Measurements from ENCODE around the gene PLAAT1. TPM values are rescaled to one million over a fixed set of nuclear protein-coding genes. Genes with fewer than 3 reads are reported as not detected.

Gene PLAAT1
- total RNA-seq, 2 donors from 2014 or later, result not detected

DNA sequence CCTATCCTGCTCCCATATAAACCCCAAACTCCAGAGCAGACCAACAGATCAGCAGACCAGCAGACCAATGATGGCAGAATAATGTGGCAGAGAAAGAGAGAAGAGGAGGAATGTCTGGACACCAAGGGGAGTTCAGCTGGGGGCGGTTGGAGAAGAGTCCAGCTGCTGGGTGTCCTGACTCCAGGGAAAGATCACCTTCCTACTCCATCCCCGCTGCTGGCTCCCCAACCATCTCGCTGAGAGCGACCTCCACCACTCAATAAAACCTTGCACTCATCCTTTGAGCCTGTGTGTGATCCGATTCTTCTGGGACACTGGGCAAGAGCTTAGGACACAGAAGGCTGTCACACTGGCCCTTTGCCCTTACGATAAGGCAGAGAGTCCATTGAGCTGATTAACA, 12.8 kb upstream of the PLAAT1 start:
- H3K9ac ChIP-seq (ENCODE audit: low read depth in 2 of 2, low read length in 2 of 2), result no peak overlapping the region
- H3K36me3 ChIP-seq, result no peaks in the 10 kb centered on the region
- no peaks in the 10 kb centered on the region for H3K4me1 ChIP-seq
- no peaks in the 10 kb centered on the region for H3K27me3 ChIP-seq
- no peak overlapping the region for H3K27ac ChIP-seq
- DNase-seq, result no peak
- TF ChIP-seq, protein P1, sequence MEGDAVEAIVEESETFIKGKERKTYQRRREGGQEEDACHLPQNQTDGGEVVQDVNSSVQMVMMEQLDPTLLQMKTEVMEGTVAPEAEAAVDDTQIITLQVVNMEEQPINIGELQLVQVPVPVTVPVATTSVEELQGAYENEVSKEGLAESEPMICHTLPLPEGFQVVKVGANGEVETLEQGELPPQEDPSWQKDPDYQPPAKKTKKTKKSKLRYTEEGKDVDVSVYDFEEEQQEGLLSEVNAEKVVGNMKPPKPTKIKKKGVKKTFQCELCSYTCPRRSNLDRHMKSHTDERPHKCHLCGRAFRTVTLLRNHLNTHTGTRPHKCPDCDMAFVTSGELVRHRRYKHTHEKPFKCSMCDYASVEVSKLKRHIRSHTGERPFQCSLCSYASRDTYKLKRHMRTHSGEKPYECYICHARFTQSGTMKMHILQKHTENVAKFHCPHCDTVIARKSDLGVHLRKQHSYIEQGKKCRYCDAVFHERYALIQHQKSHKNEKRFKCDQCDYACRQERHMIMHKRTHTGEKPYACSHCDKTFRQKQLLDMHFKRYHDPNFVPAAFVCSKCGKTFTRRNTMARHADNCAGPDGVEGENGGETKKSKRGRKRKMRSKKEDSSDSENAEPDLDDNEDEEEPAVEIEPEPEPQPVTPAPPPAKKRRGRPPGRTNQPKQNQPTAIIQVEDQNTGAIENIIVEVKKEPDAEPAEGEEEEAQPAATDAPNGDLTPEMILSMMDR (IDR thresholded peaks at IDR 0.05), result no peak
- H3K9me3 ChIP-seq, result no peaks in the 10 kb centered on the region
- H3K4me3 ChIP-seq, result no peak overlapping the region
- intact Hi-C loops (cut with DNase I), result no loop called here

DNA sequence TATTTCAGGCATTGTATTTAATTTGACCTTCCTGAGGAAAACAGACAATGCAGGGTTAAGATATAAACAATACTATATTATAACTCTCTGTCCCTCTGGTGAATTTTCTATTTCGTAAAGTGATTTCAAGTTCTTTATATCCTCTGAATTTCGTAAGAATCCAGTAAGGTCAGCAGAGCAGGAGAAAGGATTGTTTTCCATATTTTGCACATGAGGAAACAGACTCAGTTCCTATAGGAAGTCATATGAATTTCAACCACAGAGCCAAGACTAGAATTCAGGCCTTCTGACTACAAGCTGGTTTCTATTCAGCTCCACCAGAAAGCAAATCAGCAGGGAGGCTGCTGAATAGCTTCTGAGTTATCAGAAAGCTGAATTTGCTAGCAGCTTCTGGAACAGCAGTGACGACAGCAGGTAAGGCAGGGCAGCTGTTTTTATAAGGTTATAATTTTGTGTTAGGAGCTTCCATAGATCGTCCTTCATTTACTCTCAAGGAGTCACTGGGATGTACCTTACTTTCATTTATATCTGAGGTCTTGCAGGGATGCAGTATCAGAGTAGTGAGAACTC, 11.1 kb upstream of the PLAAT1 start:
- no peak overlapping the region for H3K9ac ChIP-seq (ENCODE audit: low read depth in 2 of 2, low read length in 2 of 2)
- intact Hi-C loops (cut with DNase I), result no loop called here
- H3K4me3 ChIP-seq, result no peak overlapping the region
- H3K27ac ChIP-seq, result no peak overlapping the region
- no peak for DNase-seq
- no peaks in the 10 kb centered on the region for H3K9me3 ChIP-seq
- TF ChIP-seq, protein P1 (IDR thresholded peaks at IDR 0.05), result no peak
- H3K36me3 ChIP-seq, result no peaks in the 10 kb centered on the region
- H3K4me1 ChIP-seq, result no peaks in the 10 kb centered on the region
- H3K27me3 ChIP-seq, result no peaks in the 10 kb centered on the region

DNA sequence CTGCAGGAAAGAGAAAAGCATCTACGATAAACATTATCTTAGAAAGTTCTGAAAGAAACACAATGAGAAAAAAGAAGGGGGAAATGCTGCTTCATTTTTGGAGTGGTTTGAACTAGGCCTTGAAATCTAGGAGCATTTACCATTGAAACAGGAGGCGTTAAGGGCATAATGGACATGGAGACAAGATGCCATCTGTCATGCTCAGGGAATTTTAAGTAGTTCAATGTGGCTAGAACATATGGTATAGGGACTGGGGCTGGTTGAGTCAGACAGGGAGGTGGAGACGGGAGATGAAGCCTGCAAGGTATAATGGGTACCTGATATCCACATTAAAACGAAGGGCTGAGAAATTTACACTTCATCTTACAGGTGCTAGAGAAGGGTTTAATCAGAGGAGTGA, 10.4 kb upstream of the PLAAT1 start:
- TF ChIP-seq, protein P1 (IDR thresholded peaks at IDR 0.05), result no peak
- H3K9me3 ChIP-seq, result no peaks in the 10 kb centered on the region
- no peak overlapping the region for H3K27ac ChIP-seq
- no peaks in the 10 kb centered on the region for H3K4me1 ChIP-seq
- no peak overlapping the region for H3K4me3 ChIP-seq
- intact Hi-C loops (cut with DNase I), result no loop called here
- H3K27me3 ChIP-seq, result no peaks in the 10 kb centered on the region
- no peaks in the 10 kb centered on the region for H3K36me3 ChIP-seq
- no peak for DNase-seq
- no peak overlapping the region for H3K9ac ChIP-seq (ENCODE audit: low read depth in 2 of 2, low read length in 2 of 2)

DNA sequence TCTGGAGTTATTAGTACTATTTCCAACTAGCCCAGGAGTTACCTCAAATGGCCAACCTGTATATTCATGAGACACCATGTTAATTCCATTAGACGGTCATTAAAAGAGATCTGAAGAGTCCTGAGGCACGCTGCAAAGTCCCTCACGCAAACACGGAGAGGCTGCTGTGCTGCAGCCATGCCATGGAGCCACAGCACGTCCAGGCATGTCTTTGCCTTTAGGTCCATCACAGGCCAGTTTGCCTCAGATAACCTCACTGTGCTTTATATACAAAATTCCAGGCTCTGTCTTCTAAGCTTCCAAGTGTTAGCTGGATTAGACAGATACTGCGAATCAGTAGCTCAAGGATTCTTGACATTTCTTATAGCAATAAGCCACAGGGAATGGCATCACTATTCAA, 9.8 kb upstream of the PLAAT1 start:
- no peaks in the 10 kb centered on the region for H3K4me1 ChIP-seq
- no peaks in the 10 kb centered on the region for H3K36me3 ChIP-seq
- H3K27ac ChIP-seq, result no peak overlapping the region
- intact Hi-C loops (cut with DNase I), result no loop called here
- H3K9me3 ChIP-seq, result no peaks in the 10 kb centered on the region
- no peaks in the 10 kb centered on the region for H3K27me3 ChIP-seq
- no peak overlapping the region for H3K4me3 ChIP-seq
- TF ChIP-seq, protein P1 (IDR thresholded peaks at IDR 0.05), result no peak
- DNase-seq, result no peak
- H3K9ac ChIP-seq (ENCODE audit: low read depth in 2 of 2, low read length in 2 of 2), result no peak overlapping the region

DNA sequence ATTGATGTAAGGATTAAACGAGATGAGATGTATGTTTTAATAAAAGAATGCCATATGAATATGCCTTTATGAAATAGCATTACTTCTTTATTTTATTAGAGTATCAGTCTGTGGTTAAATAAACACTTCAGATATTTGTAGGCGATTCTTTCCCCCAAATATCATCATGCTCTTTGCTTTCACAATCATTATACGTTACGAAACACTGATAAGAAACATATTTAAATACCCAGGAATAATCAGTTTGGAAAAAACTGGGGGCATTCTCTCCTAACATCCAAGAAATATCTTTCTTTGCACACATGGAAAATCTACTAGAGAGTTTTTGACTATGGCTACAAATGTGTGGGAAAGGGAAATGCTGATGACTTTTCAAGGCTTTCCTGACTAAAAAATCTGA, 4.4 kb upstream of the PLAAT1 start:
- Histone ChIP-seq H3K9ac (ENCODE audit: low read depth in 2 of 2, low read length in 2 of 2) (no peak overlapping the region), H3K36me3 (no peaks in the 10 kb centered on the region)

More for the DNA sequence above, 4.4 kb upstream of the PLAAT1 start:
- intact Hi-C loops (cut with DNase I), result no loop called here
- H3K9me3 ChIP-seq, result no peaks in the 10 kb centered on the region
- no peak overlapping the region for H3K27ac ChIP-seq
- no peaks in the 10 kb centered on the region for H3K4me1 ChIP-seq
- peaks cover 4% of the 10 kb centered on the region for H3K27me3 ChIP-seq
- TF ChIP-seq, protein P1 (IDR thresholded peaks at IDR 0.05), result no peak
- H3K4me3 ChIP-seq, result no peak overlapping the region
- DNase-seq, result no peak

All from colonic mucosa (tissue), 4 donors.